Heart right ventricle (tissue), 16 donors: ENCODE results near the gene ZCCHC7. TPM values are rescaled to one million over a fixed set of nuclear protein-coding genes. Genes with fewer than 3 reads are reported as not detected.

Experiments
- ATAC-seq, 8 donors: fragments of 200-7000 bp; cut with Tn5 transposase; one replicate each; pipeline ENCODE4 v1.9.1; 2020; ENCODE audit warnings: mild to moderate bottlenecking in 8 of 8, moderate library complexity in 8 of 8, moderate number of reproducible peaks in 1 of 8
- DNase-seq, 2 donors: peaks; one replicate each; pipeline ENCODE4 v3.0.0-alpha.2; 2020
- H3K27ac ChIP-seq, 10 donors: fragments of 200-600 bp; sonication (generic) in 2 of 10; one replicate each; pipeline versions ENCODE4 v1.5.0 to v1.8.0; 2020 to 2022; ENCODE audit warnings: mild to moderate bottlenecking in 3 of 10
- H3K27me3 ChIP-seq, 7 donors: fragments of 200-600 bp; one replicate each; pipeline ENCODE4 v1.8.0; 2021 to 2022; ENCODE audit warnings: mild to moderate bottlenecking in 2 of 7
- H3K36me3 ChIP-seq, 9 donors: fragments of 200-600 bp; sonication (generic) in 1 of 9; one replicate each; pipeline versions ENCODE4 v1.5.0 to v1.8.0; 2020 to 2022; ENCODE audit warnings: mild to moderate bottlenecking in 2 of 9
- H3K4me1 ChIP-seq, 9 donors: fragments of 200-600 bp; sonication (generic) in 1 of 9; one replicate each; pipeline versions ENCODE4 v1.5.0 to v1.8.0; 2020 to 2022; ENCODE audit warnings: mild to moderate bottlenecking in 4 of 9
- H3K4me3 ChIP-seq, 10 donors: fragments of 200-600 bp; sonication (generic) in 2 of 10; one replicate each; pipeline versions ENCODE4 v1.5.0 to v1.8.0; 2020 to 2022; ENCODE audit warnings: mild to moderate bottlenecking in 7 of 10, moderate library complexity in 2 of 10
- H3K9me3 ChIP-seq, 11 donors: fragments of 200-600 bp in 10 of 11; sonication (generic) in 2 of 11; one replicate each; pipeline versions ENCODE4 v1.5.0 to v1.8.0; 2013 to 2022; ENCODE audit warnings: mild to moderate bottlenecking in 2 of 11, control low read depth in 1 of 11, moderate library complexity in 1 of 11
- WGBS, 2 donors: extraction: QIAGEN DNeasy Blood & Tissue Kit; methylation state at CpG; one replicate each; pipeline ENCODE4 v1.1.7; 2013; ENCODE audit warnings: inconsistent platforms in 1 of 2; 5-methylcytosine and 5-hydroxymethylcytosine counted together
- intact Hi-C, 10 donors: fragments of 100-400 bp; cut with DNase I; formaldehyde crosslinking; loops; one replicate each; pipeline versions ENCODE4 v1.11.1 to v1.14.2; 2022
- polyA plus RNA-seq, 2 donors: library from polyadenylated mRNA; stranded (reverse); fragments of 200-250 nt; gene quantifications; one replicate each; pipeline ENCODE4 v1.2.3, GENCODE V29; 2013
- total RNA-seq, 10 donors: library from RNA; stranded (reverse); fragmentation: NEBNext Ultra II Directional in 3 of 10; extraction: Animal tissue kit (Norgen Biotek cat#: 25700) in 3 of 10; gene quantifications; one replicate each; pipeline versions ENCODE4 v1.2.1 to v1.2.4, GENCODE V29; 2021 to 2023
- TF ChIP-seq, protein P1 (sequence below), 9 donors: fragments of 200-600 bp; sonication (generic) in 2 of 9; IDR thresholded peaks; one replicate each; pipeline versions ENCODE4 v1.5.0 to v1.8.0; 2021 to 2022; ENCODE audit warnings: antibody characterized with exemption in 9 of 9, mild to moderate bottlenecking in 5 of 9, moderate library complexity in 1 of 9
- donor health status: Arrhythmogenic right ventricular cardiomyopathy.
- donor health status: ischemic (EF 13 %, LVEDD 7.1; RV severe dilation, severe dysfunction).
- donor health status: healthy with polysubstance abuse.
- donor health status: DM: no; HTN: yes; CAD: no.
- donor health status: DM: no; HTN: no; CAD: no.
- donor health status: ischemic (EF 25% LVEDD 6.9; RV normal size, moderate dysfunction).
- donor health status: ischemic (EF 25% LVEDD 5.7; RV mildly dilated, moderate dysfunction).
- donor health status: healthy.
- donor health status: DM: yes; HTN: yes; CAD: no.
- donor health status: Ischemic cardiomyopathy.
- donor health status: ischemic (EF 35%, LVEDD 5.7; RV mildly dilated, moderate dysfunction).
- donor health status: nonischemic (EF 11% LVEDD 7.7; RV severe dilation, severe dysfunction).
- donor health status: DM: yes; HTN: yes; CAD: no.
- donor health status: PGD.
- donor health status: ischemic (EF 29% LVEDD 5.4; RV normal size, mild dysfunction).
- donor health status: nonischemic (EF 23%, LVEDD 6.1; RV moderate dilation, normal function).

The ZCCHC7 gene
- total and polyA plus RNA-seq, 12 donors: 4.3 to 11.9 (median 8.9) TPM

GRCh38 chr9:37386988-37387387 is 266.6 kb downstream of the ZCCHC7 start:
- no peak for ATAC-seq
- intact Hi-C loops: loop anchor here in 1 of 10 donors (10.0 kb wide), 1 partner anchor 62 kb away; no protein-coding TSS in a partner anchor
- 80 to 86% methylated on average over 10 of the region's 10 CpGs for WGBS, 2 donors
- H3K36me3 ChIP-seq: no peaks in the 10 kb centered on the region
- no peak overlapping the region for H3K4me3 ChIP-seq
- no peaks in the 10 kb centered on the region for H3K9me3 ChIP-seq
- H3K4me1 ChIP-seq: no peaks in the 10 kb centered on the region
- no peak for DNase-seq
- TF ChIP-seq, protein P1, sequence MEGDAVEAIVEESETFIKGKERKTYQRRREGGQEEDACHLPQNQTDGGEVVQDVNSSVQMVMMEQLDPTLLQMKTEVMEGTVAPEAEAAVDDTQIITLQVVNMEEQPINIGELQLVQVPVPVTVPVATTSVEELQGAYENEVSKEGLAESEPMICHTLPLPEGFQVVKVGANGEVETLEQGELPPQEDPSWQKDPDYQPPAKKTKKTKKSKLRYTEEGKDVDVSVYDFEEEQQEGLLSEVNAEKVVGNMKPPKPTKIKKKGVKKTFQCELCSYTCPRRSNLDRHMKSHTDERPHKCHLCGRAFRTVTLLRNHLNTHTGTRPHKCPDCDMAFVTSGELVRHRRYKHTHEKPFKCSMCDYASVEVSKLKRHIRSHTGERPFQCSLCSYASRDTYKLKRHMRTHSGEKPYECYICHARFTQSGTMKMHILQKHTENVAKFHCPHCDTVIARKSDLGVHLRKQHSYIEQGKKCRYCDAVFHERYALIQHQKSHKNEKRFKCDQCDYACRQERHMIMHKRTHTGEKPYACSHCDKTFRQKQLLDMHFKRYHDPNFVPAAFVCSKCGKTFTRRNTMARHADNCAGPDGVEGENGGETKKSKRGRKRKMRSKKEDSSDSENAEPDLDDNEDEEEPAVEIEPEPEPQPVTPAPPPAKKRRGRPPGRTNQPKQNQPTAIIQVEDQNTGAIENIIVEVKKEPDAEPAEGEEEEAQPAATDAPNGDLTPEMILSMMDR (IDR thresholded peaks at IDR 0.05): no peak
- H3K27me3 ChIP-seq: no peaks in the 10 kb centered on the region
- no peak overlapping the region for H3K27ac ChIP-seq

GRCh38 chr9:37390759-37391158 is 270.4 kb downstream of the ZCCHC7 start:
- Histone ChIP-seq H3K4me1 (no peaks in the 10 kb centered on the region), H3K27me3 (no peaks in the 10 kb centered on the region), H3K9me3 (no peaks in the 10 kb centered on the region), H3K36me3 (no peaks in the 10 kb centered on the region), H3K4me3 (no peak overlapping the region), H3K27ac (no peak overlapping the region)
- DNase-seq (no peak), ATAC-seq (no peak)
- WGBS, 2 donors: 39 to 43% methylated on average over 7 of the region's 7 CpGs
- TF ChIP-seq, protein P1 (IDR thresholded peaks at IDR 0.05): peak in 3 of 9 donors; percentile 10 to 26 (median 16)
- intact Hi-C loops: no loop called here

DNA sequence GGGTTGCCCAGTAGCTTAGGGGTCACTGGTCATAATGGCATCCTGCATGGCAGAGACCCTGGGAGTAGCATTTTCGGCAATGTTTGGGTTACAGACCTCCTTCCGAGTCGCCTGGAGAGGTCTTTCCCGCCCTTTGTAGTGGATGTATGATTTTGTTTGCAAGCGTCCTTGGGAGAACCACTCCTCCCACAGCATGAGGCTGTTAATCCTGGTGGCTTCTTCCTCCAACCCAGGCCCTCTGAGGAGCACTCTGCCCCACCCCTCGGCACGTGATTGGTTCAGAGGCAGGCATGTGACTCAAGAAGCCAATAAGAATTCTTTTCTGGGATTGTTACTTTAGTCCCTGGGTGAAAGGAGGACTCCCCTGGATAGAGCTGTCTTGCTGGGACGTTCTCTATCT is 271.9 kb downstream of the ZCCHC7 start:
- intact Hi-C loops: no loop called here
- no peak overlapping the region for H3K27ac ChIP-seq

DNA sequence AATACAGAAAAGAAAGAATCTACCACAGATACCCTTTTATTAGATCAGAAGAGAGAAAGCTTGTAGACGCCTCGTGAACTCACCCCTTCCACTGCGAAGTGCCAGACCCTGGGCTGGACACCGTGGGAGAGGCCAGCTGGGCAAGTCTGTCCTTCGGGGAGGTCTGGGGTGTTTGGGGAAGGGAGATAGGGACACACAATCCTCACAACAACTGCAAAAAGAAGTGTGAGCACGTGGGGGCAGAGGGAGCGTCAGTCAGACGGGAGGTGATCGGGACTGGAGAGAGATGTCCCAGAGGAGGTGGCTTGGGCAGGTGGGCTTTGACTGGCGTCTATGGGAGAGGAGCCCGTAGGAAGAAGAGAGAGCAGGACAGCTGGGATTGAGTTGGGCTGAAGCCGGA is 274.9 kb downstream of the ZCCHC7 start:
- ATAC-seq (peak in 1 of 8 donors; percentile 22), DNase-seq (no peak)
- no peak overlapping the region for H3K27ac ChIP-seq
- 63 to 66% methylated on average over 12 of the region's 12 CpGs for WGBS, 2 donors
- TF ChIP-seq, protein P1 (IDR thresholded peaks at IDR 0.05): no peak
- intact Hi-C loops: no loop called here
- no peak overlapping the region for H3K4me3 ChIP-seq
- no peaks in the 10 kb centered on the region for H3K27me3 ChIP-seq
- H3K9me3 ChIP-seq: no peaks in the 10 kb centered on the region
- H3K4me1 ChIP-seq: no peaks in the 10 kb centered on the region
- no peaks in the 10 kb centered on the region for H3K36me3 ChIP-seq

More for the DNA sequence above, 271.9 kb downstream of the ZCCHC7 start:
- H3K27me3 ChIP-seq: no peaks in the 10 kb centered on the region
- WGBS, 2 donors: 77 to 84% methylated on average over 8 of the region's 8 CpGs
- no peak overlapping the region for H3K4me3 ChIP-seq
- no peaks in the 10 kb centered on the region for H3K9me3 ChIP-seq
- ATAC-seq (no peak), DNase-seq (no peak)
- no peaks in the 10 kb centered on the region for H3K36me3 ChIP-seq
- TF ChIP-seq, protein P1 (IDR thresholded peaks at IDR 0.05): no peak
- H3K4me1 ChIP-seq: no peaks in the 10 kb centered on the region
